ENCODE data around the gene C1orf210. TPM values are rescaled to one million over a fixed set of nuclear protein-coding genes. Genes with fewer than 3 reads are reported as not detected.

C1orf210 gene
- total RNA-seq, 1 donor from 2014 or later = not detected

GRCh38 chr1:43235451-43236121, 49.8 kb downstream of the C1orf210 start:
- Histone ChIP-seq H3K4me1 (no peaks in the 10 kb centered on the region), H3K4me3 (no peak overlapping the region), H3K27ac (no peak overlapping the region), H3K36me3 (no peaks in the 10 kb centered on the region), H3K27me3 (no peaks in the 10 kb centered on the region), H3K9me3 (no peaks in the 10 kb centered on the region)
- no peak for TF ChIP-seq CTCF (IDR thresholded peaks at IDR 0.05)
- intact Hi-C loops (cut with DNase I) = no loop called here
- peak in 1 of 2 donors; percentile 43 for DNase-seq (ENCODE audit: low spot score in 2 of 2)

GRCh38 chr1:43235040-43235439, 50.3 kb downstream of the C1orf210 start:
- Histone ChIP-seq H3K4me1 (no peaks in the 10 kb centered on the region), H3K27me3 (no peaks in the 10 kb centered on the region), H3K36me3 (no peaks in the 10 kb centered on the region), H3K27ac (no peak overlapping the region), H3K9me3 (no peaks in the 10 kb centered on the region), H3K4me3 (no peak overlapping the region)
- intact Hi-C loops (cut with DNase I) = no loop called here
- no peak for TF ChIP-seq CTCF (IDR thresholded peaks at IDR 0.05)
- DNase-seq (ENCODE audit: low spot score in 2 of 2) = no peak

GRCh38 chr1:43234267-43234666, 51.1 kb downstream of the C1orf210 start:
- no peaks in the 10 kb centered on the region for H3K4me1 ChIP-seq
- no peaks in the 10 kb centered on the region for H3K36me3 ChIP-seq
- H3K27me3 ChIP-seq = no peaks in the 10 kb centered on the region
- intact Hi-C loops (cut with DNase I) = no loop called here
- no peak overlapping the region for H3K4me3 ChIP-seq
- TF ChIP-seq CTCF (IDR thresholded peaks at IDR 0.05) = no peak
- H3K9me3 ChIP-seq = no peaks in the 10 kb centered on the region
- H3K27ac ChIP-seq = no peak overlapping the region
- peak in 1 of 2 donors; percentile 21 for DNase-seq (ENCODE audit: low spot score in 2 of 2)

- H3K4me3 ChIP-seq = no peak overlapping the region
- H3K27ac ChIP-seq = no peak overlapping the region
- H3K4me1 ChIP-seq = no peaks in the 10 kb centered on the region
- no peak for DNase-seq (ENCODE audit: low spot score in 2 of 2)
- no peaks in the 10 kb centered on the region for H3K27me3 ChIP-seq
- no peaks in the 10 kb centered on the region for H3K9me3 ChIP-seq
- intact Hi-C loops (cut with DNase I) = no loop called here
- no peak for TF ChIP-seq CTCF (IDR thresholded peaks at IDR 0.05)
- H3K36me3 ChIP-seq = no peaks in the 10 kb centered on the region
These were observed 51.8 kb downstream of the C1orf210 start for GRCh38 chr1:43233631-43234030.

- no peaks in the 10 kb centered on the region for H3K9me3 ChIP-seq
- H3K36me3 ChIP-seq = no peaks in the 10 kb centered on the region
- no peak for DNase-seq (ENCODE audit: low spot score in 2 of 2)
- no peak overlapping the region for H3K4me3 ChIP-seq
- no peaks in the 10 kb centered on the region for H3K4me1 ChIP-seq
- peak overlapping the region in 1 of 2 donors; percentile 35 for H3K27ac ChIP-seq
- intact Hi-C loops (cut with DNase I) = no loop called here
- TF ChIP-seq CTCF (IDR thresholded peaks at IDR 0.05) = no peak
- no peaks in the 10 kb centered on the region for H3K27me3 ChIP-seq
These were observed 52.9 kb downstream of the C1orf210 start for GRCh38 chr1:43232482-43232881.

- TF ChIP-seq CTCF (IDR thresholded peaks at IDR 0.05) = no peak
- Histone ChIP-seq H3K27ac (peak overlapping the region in 1 of 2 donors; percentile 35), H3K4me1 (no peaks in the 10 kb centered on the region), H3K9me3 (no peaks in the 10 kb centered on the region), H3K27me3 (no peaks in the 10 kb centered on the region), H3K36me3 (no peaks in the 10 kb centered on the region), H3K4me3 (no peak overlapping the region)
- no peak for DNase-seq (ENCODE audit: low spot score in 2 of 2)
- intact Hi-C loops (cut with DNase I) = no loop called here
These were observed 53.3 kb downstream of the C1orf210 start for GRCh38 chr1:43232074-43232473.

Data from ascending aorta (tissue), 2 donors.